HG02840 (cell line): ENCODE results near the gene MRPS10.
"Not testable (repeated sequence)": the region's sequence is repeated elsewhere in the genome, so short reads cannot be mapped to it uniquely, and the experiment has no call there.

Experiments used
- ATAC-seq: cut with Tn5 transposase; IDR thresholded peaks from one replicate; pipeline ENCODE4 v1.9.1; 2021; ENCODE audit warnings: mild to moderate bottlenecking, moderate library complexity, moderate number of reproducible peaks; ENCODE audit not compliant: unreplicated experiment, low FRiP score

MRPS10 gene

DNA sequence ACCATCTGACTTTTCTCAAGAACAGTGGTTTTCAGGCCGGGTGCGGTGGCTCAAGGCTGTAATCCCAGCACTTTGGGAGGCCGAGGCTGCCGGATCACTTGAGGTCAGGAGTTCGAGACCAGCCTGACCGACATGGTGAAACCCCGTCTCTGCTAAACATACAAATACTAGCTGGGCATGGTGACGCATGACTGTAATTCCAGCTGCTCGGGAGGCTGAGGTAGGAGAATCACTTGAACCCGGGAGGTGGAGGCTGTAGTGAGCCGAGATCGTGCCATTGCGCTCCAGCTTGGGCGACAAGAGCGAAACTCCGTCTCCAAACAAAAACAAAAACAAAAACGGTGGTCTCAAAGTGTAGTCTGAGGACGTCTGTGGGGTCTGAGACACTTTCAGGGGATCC lies 1.2 kb downstream of the MRPS10 start:
- ATAC-seq, result not testable (repeated sequence)

DNA sequence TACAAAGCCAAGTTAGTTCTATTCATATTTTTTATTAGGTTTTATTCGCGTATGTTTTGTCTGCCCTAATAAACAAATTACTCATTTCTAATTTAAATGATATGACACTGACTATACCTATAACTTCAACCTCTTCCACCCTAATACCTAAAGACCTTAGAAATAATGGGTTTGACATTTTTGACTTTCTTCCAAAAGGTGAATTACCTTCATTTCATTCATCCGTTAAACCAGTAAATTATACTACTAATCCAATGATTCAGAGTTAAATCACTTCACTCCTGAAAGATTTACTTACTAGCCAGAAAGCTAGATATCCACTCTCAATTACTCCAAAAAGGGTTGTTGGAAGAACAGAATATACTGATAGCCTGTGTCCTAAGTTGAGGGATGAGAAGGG lies 5.2 kb downstream of the MRPS10 start:
- ATAC-seq, result no peak

DNA sequence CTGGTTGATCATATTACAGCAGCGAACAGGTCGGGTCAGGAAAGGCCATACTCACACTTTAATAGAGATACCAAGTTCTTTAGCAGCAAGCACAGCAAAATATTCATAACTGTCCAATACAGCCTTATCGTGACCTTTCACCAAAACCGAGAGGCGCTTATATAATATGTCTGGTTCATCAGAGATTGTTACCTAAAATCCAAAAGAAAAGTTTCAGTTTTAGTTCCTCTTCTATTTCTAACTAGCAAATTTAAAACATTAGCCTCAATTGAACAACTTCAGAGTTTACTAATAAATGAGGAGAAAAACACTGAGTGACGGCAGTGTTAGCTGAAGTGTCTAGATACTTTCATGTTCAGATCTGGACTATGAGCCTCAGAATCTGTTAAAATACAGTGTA lies 5.9 kb downstream of the MRPS10 start:
- no peak for ATAC-seq

DNA sequence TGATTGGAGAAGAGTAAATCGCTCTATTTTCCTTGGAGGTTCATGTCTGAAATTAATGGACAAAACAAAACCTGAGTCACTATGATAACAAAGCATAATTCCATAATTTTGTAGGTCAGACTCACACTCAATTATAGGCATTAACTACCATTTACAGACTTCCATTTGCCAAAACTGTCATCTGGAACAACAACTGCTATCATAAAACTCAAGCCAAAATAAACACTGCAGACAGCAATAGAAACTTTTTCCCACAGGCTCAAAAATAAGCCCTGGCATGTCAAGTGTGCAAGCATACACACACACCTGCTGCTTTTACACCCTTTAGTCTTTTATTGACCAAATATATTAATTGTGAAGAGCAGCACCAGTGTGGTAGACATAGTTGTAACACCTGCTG lies 7.1 kb downstream of the MRPS10 start:
- ATAC-seq, result no peak

DNA sequence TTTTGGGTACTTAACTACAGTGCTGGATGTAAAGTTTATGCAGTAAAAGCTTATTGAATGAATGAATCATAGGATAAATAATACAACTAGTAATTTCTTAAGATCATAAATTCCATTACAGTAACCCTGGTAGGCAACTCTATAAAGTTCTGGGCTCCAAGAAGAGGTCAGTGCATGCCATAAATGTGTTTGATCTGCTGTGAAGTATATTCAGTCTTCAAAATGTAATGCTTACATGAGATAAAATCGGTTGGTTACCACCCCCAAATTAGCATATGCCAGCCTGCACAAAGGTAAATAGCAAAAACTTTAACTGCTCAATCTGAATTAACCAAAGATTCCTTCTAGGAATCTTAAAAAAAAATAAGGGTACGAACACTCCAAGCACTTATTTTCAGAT lies 10.1 kb downstream of the MRPS10 start:
- ATAC-seq, result not testable (repeated sequence)

DNA sequence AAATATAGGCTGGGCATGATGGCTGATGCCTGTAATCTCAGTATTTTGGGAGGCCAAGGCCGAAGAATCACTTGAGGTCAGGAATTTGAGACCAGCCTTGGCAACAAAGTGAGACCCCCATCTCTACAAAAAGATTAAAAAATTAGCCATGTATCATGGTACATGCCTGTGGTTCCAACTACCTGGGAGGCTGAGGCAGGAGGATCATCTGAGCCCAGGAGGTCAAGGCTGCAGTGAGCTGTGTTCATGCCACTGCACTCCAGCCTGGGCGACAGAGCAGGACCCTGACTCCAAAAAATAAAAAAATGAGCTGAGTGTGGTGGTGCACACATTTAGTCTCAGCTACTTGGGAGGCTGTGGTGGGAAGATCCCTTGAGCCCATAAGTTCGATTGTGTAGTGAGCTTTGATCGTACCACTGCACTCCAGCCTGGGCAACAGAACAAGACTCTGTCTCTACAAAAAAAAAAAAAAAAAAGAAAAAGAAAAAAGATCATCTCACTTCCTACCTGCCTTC lies 12.8 kb downstream of the MRPS10 start:
- ATAC-seq, result no peak

DNA sequence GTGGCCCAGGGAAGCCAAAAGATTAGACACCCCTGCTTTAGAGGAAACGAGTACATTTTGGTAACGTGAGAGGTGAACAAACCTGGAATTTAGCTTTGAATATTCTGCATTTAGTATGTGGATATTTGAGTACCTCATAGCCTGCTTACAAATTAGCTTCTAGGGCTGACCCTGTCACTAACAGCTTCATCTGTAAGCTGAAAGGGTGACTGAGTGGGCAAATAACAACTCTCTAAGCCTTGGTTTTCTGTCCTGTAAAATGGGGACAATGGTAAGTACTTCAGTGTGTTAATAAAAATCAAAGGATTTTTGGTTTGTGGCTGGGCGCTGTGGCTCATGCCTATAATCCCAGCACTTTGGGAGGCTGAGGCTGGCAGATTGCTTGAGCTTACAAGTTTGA lies 14.5 kb downstream of the MRPS10 start:
- no peak for ATAC-seq

DNA sequence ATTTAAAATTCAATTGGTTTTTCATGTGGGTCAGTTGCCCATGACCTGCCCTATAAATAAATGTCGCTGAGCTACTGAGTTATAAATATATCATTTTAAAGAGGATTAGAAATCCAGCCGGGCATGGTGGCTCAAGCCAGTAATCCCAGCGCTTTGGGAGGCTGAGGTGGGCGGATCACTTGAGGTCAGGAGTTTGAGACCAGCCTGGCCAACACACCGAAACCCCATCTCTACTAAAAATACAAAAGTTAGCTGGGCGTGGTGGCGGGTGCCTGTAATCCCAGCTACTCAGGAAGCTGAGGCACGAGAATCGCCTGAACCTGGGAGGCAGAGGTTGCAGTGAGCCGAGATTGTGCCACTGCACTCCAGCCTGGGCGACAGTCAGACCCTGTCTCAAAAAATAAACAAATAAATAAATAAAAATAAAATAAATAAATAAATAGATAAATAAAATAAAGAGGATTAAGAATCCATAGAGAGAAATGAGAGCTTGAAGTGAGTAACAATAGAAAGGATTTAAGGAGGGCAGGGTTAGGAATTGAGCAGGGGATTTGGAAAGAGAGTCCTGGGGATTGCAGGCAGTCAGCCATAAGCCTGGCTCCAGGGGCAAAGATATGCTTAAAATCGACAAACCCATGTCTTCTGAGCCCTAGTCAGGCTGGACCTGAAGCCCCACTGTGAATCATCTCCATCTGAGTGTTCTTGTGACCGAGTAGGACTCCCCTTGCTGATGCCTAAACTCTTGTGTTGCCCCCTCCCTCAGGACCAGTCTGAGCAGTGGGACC lies 15.3 kb downstream of the MRPS10 start:
- ATAC-seq, result not testable (repeated sequence)

DNA sequence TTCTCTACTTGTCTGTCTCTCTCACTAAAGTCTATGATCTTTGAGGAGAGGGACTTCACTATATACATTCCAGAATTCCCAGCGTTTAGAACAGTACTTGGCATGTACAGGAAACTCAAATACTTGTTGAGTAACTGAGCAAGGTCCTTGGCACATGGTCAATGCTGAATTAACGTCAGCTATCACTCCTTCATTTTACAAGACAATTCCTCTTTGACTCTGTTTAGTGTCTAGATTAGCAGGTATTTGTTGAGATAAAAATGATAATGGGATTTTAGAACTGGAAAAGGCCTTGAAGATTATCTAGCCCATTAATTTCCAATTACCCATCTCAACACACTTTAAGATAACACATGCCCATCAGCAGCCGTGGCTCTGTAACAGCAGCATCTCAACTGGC lies 16.3 kb downstream of the MRPS10 start:
- no peak for ATAC-seq

DNA sequence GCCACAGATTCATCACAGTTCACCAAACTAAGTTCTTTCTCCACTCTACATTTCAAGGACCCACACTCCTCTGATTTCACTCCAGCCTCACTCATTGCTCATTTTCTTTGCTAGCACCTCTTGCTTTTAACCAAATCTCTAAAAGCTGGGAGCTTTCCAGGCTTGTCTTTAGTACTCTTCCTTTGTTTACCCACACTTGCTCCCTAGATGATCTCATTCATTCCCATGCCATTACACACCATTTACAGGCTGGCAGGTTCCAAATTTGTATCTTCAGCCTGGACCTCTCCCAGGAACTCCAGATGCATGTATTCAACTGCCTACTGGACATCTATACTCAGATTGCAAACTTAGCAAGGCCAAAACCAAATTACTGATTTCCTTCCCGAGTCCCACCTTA lies 17.6 kb downstream of the MRPS10 start:
- no peak for ATAC-seq

DNA sequence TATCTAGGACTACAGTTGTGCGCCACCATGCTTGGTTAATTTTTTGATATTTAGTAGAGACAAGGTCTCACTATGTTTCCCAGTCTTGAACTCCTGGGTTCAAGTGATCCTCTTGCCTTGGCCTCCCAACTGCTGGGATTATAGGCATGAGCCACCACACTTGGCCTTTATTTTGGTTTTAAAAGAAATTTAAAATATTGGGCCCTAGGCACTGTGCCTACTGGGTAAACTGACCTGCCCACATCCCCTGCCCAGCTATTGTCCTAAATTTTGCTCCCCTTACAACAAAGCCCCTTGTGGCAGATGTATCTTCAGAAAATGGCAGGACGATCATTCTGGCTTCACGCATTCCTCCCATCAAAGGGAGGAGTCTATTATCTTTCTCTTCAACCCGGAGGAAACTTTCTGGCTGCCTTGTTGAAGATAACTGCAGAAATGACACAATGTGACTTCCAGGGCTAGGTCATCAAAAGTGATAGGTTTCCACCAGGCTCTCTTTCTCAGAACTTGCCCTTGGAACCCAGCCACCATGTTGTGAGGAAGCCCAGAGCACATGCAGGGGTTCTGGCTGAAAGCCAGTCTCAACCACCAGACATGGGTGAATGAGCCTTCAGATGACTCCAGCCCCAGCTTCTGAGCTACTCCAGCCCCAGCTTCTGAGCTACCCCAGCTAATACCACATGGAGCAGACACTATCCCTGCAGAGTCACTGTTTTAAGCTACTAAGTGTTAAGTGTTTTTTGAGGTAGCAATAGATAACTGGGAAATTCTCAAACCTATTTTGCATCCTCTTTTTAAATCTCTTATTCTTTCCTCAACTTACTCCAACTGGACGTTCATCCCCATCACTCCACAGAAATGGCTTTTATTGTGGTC lies 18.3 kb downstream of the MRPS10 start:
- no peak for ATAC-seq

DNA sequence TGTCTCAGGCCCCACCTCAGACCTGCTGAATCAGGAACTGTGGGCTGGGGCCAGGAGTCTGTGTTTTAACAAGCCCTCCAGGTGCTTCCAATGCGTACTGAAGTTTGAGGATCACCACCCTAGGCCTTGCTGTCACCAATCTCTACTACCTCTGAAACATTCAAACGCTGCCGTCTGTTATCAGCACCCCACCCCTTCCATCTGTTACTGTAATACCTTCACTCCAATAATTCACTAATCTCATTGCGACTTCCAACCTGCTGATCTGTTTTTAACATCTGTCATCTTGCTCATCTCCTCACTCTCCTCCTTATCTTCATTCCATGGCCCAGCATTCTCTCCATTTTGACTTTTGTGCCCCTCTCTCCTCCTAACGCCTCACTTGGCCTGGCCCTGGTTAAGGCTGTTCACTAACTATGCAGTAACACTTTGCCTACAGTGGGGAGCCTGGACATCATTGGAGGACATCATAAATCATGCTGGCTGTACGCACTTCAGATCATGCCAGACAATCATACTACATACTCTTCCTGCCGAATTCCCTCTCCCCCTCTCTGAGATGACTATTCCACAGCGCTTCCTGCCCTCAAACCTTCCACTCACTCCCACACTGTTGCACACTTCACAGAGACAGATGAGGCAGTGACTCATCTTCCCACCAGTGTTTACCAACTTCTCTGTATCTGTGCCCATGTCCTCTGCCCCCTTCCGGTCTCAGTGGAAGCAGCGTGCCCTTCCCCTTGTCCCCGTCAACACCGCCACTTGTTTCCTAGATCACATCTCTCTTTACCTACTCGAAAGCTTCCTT lies 19.9 kb downstream of the MRPS10 start:
- ATAC-seq, result no peak

DNA sequence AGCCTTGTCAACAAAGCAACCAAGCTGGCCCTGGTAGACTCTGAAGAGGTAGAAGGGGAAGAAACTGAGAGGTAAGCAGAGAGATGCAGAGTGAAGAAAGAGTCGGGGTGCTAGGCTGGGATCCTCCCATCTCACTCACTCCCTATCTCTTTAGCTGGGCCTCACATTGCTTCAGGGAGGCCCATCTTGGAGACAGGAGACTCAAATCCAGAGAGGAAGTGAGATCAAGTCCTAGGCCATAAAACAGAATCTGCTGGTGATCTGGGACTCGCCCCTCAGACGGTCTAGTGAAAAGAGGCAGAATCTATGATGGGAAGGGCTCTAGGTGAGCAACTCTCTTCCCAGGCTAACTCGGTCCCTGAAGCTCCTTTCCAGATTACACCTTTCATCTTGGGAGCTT lies 22.2 kb downstream of the MRPS10 start:
- no peak for ATAC-seq

DNA sequence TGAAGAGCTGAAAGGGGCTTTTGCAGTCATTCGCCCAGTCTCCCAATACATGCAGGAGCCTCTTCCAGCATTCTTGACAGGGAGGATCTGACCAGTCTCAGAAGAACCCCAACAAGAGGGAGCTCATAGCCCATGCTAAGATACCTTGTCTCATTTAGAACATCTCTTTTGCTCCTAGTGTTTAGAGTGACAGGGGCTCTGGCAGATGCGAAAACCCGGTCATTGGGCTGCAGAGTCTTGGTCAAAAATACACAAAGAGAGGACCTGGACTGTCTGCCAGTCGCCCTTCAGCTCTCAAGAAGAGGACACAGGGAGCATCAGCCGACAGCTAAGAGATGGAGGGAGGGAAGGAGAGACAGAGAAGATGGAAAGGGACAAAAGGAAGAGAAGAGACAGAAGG lies 23.6 kb downstream of the MRPS10 start:
- no peak for ATAC-seq

DNA sequence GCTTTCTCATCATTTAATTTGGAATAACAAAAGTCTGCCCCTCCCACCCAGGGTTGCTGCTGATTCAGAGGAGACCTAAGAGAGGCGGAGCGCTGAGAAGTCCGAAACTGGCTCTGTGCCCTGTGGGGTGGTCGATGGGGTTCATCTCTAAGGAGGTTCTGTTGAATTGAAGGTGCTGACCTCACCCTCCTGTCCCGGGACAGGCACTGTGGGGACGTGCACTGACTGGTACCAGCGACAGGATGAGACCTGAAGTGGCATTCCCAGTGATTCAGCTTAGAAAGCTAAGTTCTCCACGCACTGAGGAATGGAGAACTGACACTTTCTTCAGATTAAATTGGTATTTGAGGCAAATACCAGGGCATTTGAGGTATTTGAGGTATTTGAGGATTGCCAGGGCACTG lies 24.2 kb downstream of the MRPS10 start:
- ATAC-seq, result no peak

DNA sequence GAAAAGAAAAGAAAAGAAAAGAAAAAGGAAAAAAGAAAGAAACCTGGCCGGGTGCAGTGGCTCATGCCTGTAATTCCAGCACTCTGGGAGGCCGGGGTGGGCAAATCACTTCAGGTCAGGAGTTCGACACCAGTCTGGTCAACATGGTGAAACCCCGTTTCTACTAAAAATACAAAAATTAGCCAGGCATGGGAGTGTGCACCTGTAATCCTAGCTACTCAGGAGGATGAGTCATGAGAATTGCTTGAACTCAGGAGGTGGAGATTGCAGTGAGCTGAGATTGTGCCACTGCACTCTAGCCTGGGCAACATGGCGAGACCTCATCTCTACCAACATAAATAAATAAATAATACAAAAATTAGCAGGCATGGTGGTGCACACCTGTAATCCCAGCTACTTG lies 25.3 kb downstream of the MRPS10 start:
- not testable (repeated sequence) for ATAC-seq

DNA sequence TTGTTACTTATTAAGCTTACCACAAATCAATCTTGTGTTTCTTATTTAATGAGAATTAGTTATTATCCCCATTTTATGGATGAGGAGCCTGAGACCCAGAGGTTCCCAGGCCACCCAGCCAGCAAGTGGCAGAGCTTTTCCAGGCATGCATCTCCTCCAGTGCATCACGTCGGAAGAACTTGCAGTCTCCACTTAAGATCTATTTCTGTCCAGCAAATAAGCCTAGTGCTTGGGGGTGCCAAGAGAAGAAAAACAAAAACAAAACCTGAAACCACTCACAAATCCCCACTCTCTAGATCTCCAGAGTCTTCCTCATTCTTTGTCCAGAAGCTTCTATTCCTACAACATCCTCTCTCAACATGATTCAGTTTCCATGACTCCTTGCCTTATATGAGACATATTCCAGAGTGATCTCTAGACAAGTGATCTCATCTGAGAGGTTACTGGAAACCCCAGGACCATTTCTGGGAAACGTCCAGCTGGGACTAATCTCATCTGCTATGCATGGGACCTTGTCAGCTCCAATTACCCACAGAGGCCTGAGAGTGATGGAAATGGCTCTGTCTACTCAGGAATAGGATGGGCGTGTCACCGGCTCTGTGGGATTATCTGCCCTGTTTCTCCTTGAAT lies 27.0 kb downstream of the MRPS10 start:
- ATAC-seq, result no peak

DNA sequence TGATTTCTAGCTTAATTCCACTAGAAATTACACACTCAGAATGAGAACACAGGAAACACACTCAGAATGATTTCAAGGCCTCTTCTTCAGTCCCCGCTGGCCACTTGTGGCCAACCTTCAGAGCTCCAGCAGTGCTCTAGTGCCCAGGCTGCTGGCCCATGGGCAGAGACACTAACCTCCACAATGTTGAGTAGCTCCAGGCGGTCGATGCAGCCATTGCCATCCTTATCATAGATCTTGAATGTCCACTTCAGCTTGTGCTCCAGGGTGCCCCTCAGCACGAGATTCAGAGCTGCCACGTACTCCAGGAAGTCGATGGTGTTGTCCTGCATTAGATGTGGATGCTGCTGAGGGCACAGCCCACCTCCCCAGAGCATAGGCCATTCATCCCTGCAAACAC lies 29.3 kb downstream of the MRPS10 start:
- no peak for ATAC-seq

DNA sequence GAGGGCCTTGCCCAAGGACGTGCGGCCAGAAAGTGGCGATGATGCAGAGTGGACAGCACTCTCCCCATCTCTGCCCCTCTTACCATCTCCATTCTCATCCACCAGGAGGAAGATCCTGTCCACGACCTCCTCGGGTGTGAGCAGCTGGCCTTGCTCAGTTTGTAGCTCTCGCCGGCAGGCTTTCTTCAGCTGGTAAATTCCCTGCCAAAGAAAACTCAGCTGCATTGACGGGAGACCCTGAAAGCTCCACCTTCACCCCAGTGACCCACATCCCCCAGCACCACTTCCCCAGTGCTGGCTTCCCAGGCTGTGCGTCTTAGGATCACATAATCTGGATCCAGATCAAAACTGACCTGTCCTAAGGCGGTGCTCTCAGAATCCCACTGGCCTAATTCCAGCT lies 32.1 kb downstream of the MRPS10 start:
- ATAC-seq, result no peak

DNA sequence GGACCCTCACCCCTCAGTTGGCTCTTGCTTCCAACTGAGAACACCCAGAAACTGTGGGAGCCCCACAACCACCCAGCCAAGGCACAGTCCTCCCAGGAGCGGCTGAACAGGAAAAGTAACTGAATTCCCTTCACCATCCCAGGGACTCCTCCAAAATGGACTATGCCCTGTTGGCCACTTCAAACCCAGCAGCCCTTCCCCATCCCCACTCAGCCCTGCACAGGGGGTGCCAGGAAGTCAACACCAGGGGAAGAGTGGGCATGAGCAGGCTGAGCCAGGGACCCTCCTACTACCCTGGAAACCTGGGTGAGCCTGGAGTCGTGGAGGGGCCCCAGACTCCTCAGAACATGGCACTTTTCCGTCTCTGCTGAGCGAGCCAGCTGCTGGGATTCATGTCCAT lies 33.2 kb downstream of the MRPS10 start:
- no peak for ATAC-seq
